Stimulated activated CD4-positive, alpha-beta T cell treated with anti-CD3 and anti-CD28 coated beads, Interleukin-4, amount 100 ng/mL, for 24 hours (primary cell): ENCODE measurements around the gene SCYL2.
"Not testable (repeated sequence)": the region's sequence is repeated elsewhere in the genome, so short reads cannot be mapped to it uniquely, and the experiment has no call there.

Experiments
- DNase-seq: peaks from one replicate; pipeline ENCODE4 v3.0.0-alpha.2; 2020

The SCYL2 gene

GRCh38 chr12:100265107-100265506 is 1.9 kb upstream of the SCYL2 start:
- not testable (repeated sequence) for DNase-seq

GRCh38 chr12:100265732-100266584 is 1.0 kb upstream of the SCYL2 start:
- no peak for DNase-seq

- DNase-seq: peak; percentile 93
Observed at GRCh38 chr12:100266585-100266834, 467 bp upstream of the SCYL2 start.

GRCh38 chr12:100267603-100268281 is 765 bp downstream of the SCYL2 start:
- peak; percentile 18 for DNase-seq

GRCh38 chr12:100268835-100269564 is 2.0 kb downstream of the SCYL2 start:
- DNase-seq: no peak

- no peak for DNase-seq
Observed at GRCh38 chr12:100273782-100274181, 6.8 kb downstream of the SCYL2 start.

GRCh38 chr12:100274291-100274690 is 7.3 kb downstream of the SCYL2 start:
- no peak for DNase-seq

GRCh38 chr12:100279159-100279558 is 12.2 kb downstream of the SCYL2 start:
- DNase-seq: no peak

- DNase-seq: no peak
Observed at GRCh38 chr12:100279607-100280244, 12.7 kb downstream of the SCYL2 start.

GRCh38 chr12:100284556-100284955 is 17.6 kb downstream of the SCYL2 start:
- DNase-seq: not testable (repeated sequence)

- no peak for DNase-seq
Observed at GRCh38 chr12:100289038-100289437, 22.1 kb downstream of the SCYL2 start.

- DNase-seq: no peak
Observed at GRCh38 chr12:100290016-100290415, 23.0 kb downstream of the SCYL2 start.

GRCh38 chr12:100293017-100293416 is 26.0 kb downstream of the SCYL2 start:
- no peak for DNase-seq

- not testable (repeated sequence) for DNase-seq
Observed at GRCh38 chr12:100294366-100294765, 27.4 kb downstream of the SCYL2 start.

GRCh38 chr12:100295764-100296555 is 29.0 kb downstream of the SCYL2 start:
- DNase-seq: no peak

- no peak for DNase-seq
Observed at GRCh38 chr12:100302081-100302480, 35.1 kb downstream of the SCYL2 start.

GRCh38 chr12:100303831-100304230 is 36.9 kb downstream of the SCYL2 start:
- DNase-seq: no peak

- DNase-seq: not testable (repeated sequence)
Observed at GRCh38 chr12:100304334-100304733, 37.4 kb downstream of the SCYL2 start.

- not testable (repeated sequence) for DNase-seq
Observed at GRCh38 chr12:100308138-100308537, 41.2 kb downstream of the SCYL2 start.

- no peak for DNase-seq
Observed at GRCh38 chr12:100311317-100311716, 44.3 kb downstream of the SCYL2 start.

- no peak for DNase-seq
Observed at GRCh38 chr12:100317371-100317770, 50.4 kb downstream of the SCYL2 start.

GRCh38 chr12:100324498-100324897 is 57.5 kb downstream of the SCYL2 start:
- DNase-seq: no peak
